GM12865 (cell line): ENCODE data around the gene MKNK2.

Source experiments
- DNase-seq: peaks from one replicate; pipeline ENCODE4 v3.0.0; 2010; ENCODE audit warnings: low read depth
- H3K4me3 ChIP-seq: 2 replicates; pipeline ENCODE4 v1.5.1; 2011; ENCODE audit warnings: mild to moderate bottlenecking, low read depth, low read length, control low read depth
- TF ChIP-seq, protein P1 (sequence below): IDR thresholded peaks from 2 replicates; pipeline ENCODE4 v1.5.1; 2011; ENCODE audit warnings: low read length, control low read depth, low read depth, inconsistent platforms; ENCODE audit not compliant: insufficient read depth; ENCODE audit errors: missing control alignments

Gene MKNK2

DNA sequence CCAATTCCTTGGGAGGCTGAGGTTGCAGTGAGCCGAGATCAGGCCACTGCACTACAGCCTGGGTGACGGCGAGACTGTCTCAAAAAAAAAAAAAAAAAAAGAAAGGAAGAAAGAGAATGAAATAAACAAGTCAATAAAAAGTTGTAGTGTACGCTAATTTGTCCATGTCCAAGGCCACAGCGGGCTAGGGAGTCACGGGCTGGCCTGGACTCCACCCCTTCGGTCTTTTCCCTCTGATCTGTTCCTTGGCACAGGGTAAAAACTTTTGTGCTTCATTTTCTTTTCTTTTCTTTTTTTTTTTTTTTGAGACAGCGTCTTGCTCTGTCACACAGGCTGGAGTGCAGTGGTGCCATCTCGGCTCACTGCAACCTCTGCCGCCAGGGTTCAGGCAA lies 19.4 kb upstream of the MKNK2 start:
- no peak for DNase-seq
- TF ChIP-seq, protein P1, sequence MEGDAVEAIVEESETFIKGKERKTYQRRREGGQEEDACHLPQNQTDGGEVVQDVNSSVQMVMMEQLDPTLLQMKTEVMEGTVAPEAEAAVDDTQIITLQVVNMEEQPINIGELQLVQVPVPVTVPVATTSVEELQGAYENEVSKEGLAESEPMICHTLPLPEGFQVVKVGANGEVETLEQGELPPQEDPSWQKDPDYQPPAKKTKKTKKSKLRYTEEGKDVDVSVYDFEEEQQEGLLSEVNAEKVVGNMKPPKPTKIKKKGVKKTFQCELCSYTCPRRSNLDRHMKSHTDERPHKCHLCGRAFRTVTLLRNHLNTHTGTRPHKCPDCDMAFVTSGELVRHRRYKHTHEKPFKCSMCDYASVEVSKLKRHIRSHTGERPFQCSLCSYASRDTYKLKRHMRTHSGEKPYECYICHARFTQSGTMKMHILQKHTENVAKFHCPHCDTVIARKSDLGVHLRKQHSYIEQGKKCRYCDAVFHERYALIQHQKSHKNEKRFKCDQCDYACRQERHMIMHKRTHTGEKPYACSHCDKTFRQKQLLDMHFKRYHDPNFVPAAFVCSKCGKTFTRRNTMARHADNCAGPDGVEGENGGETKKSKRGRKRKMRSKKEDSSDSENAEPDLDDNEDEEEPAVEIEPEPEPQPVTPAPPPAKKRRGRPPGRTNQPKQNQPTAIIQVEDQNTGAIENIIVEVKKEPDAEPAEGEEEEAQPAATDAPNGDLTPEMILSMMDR: no peak
- no peak overlapping the region for H3K4me3 ChIP-seq

DNA sequence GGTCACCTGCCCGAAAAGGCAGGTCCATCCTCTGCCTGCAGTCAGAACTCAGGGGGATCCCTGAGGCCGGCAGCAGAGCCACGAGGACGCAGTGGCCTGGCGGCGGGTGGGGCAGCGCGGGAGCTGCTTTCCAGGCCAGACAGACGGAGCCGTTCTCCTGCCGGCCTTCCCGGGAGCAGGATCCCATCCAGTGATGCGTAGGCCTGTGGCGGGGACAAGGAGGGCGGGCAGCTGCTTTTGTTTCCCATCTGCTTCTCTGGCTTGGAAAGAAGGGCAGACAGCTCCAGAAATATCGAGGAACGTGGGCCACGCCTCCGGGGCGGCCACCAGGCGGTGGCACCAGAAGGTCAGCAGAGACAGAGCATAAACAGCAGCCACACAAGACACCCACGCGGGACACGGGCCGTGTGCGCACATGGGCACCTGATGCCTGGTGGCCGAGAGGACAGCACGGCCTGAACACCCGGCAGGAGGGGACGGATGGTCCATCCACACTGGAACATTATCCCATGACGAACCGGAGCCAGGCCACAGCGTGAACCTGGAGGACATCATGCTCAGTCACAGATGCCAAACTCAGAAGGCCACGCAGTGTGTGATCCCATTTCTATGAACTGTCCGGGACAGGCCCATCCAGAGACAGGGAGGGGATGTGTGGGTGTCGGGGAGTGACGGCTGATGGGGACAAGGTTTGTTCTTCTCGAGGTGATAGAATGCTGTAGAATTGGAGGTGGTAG lies 13.9 kb upstream of the MKNK2 start:
- TF ChIP-seq, protein P1: no peak
- no peak overlapping the region for H3K4me3 ChIP-seq
- DNase-seq: no peak

DNA sequence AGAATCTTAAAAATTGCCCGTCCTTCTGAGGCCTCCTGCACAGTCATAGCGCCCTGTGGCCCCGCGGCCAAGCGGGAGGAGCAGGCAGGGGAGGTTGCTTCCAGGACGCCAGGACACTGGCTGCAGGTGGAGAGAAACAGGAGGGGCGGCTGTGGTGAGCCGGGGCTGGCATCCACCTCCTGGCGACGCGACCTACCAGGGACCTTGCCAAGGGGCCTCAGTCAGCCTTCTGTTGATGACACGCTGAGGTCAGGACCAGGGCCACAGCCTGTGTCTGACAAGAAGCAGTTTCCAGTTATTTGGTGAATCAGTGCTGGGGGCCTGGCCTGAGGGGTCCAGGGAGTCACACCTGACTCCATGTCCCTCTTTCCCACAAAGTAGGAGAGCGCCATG lies 13.3 kb upstream of the MKNK2 start:
- DNase-seq: no peak
- TF ChIP-seq, protein P1: no peak

DNA sequence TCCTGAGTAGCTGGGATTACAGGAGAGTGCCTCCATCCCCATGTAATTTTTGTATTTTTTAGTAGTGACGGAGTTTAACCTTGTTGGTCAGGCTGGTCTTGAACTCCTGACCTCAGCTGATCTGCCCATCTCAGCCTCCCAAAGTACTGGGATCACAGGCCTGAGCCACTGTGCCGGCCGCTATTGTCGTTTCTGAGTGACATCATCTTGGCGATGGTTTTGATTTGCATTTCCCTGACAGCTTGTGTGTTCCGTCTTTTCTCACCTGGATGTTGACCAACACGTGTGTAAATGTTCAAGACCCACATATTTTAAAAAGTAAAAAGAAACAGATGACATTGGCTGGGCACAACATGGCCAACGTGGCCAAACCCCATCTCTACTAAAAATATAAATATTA lies 12.8 kb upstream of the MKNK2 start:
- peak; percentile 73 for DNase-seq
- H3K4me3 ChIP-seq: no peak overlapping the region

More for the DNA sequence above, 13.3 kb upstream of the MKNK2 start:
- H3K4me3 ChIP-seq: no peak overlapping the region

DNA sequence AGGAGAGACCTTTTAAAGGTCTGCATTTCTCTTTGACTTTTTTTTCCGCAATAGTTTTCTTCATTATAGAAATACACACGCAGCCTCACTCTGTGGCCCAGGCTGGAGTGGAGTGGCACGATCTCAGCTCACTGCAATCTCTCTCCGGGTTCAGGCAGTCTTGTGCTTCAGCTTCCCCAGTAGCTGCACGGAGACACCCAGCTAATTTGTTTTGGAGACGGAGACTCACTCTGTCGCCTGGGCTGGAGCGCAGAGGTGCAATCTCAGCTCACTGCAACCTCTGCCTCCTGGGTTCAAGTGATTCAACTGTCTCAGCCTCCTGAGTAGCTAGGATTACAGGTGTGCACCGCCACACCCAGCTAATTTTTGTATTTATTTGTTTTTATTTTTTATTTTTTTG lies 11.7 kb upstream of the MKNK2 start:
- DNase-seq: no peak
- peak overlapping the region; percentile 65 for H3K4me3 ChIP-seq
- TF ChIP-seq, protein P1: no peak

More for the DNA sequence above, 12.8 kb upstream of the MKNK2 start:
- TF ChIP-seq, protein P1: no peak

DNA sequence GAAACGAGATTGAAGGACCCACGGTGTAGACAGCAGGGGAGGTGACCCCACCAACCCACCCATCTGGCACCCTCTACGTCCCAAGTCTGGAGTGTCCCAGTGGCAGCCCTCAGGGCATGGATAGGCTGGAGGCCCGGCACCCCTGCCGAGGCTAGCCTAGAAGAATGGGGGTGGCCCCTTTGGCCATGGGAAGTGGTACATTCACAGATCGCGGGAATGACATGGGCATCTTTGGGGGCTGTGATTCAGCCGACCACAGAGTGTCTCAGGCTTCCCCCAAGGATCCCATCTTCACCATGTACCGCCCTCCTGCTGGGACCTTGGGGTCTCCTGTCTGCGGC lies 11.3 kb upstream of the MKNK2 start:
- DNase-seq: no peak
- TF ChIP-seq, protein P1: no peak
- H3K4me3 ChIP-seq: peak overlapping the region; percentile 65
